HL-60/S4 treated with retinoic acid at 250 ng/mL for 4 days and 3 days (cell line): ENCODE data around the gene CDK4.
"Not testable (repeated sequence)": the region's sequence is repeated elsewhere in the genome, so short reads cannot be mapped to it uniquely, and the experiment has no call there.

Experiments
- in situ Hi-C: fragments of 300-500 bp; cut with MboI; formaldehyde crosslinking; loops from 2 replicates; pipeline ENCODE4 v1.7.0; 2022; ENCODE audit warnings: low sequenced_read_pairs

CDK4 gene

DNA sequence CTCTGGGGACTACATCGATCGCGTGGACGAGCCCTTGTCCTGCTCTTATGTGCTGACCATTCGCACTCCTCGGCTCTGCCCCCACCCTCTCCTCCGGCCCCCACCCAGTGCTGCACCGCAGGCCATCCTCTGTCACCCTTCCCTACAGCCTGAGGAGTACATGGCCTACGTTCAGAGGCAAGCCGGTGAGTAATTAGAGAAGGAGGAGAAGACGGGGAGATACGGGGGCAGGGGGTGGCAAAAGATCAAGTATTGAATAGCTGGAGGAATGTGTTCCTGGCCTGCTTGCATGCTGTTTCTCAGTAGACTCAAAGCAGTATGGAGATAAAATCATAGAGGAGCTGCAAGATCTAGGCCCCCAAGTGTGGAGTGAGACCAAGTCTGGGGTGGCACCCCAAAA, 36.3 kb downstream of the CDK4 start:
- in situ Hi-C loops = no loop called here

DNA sequence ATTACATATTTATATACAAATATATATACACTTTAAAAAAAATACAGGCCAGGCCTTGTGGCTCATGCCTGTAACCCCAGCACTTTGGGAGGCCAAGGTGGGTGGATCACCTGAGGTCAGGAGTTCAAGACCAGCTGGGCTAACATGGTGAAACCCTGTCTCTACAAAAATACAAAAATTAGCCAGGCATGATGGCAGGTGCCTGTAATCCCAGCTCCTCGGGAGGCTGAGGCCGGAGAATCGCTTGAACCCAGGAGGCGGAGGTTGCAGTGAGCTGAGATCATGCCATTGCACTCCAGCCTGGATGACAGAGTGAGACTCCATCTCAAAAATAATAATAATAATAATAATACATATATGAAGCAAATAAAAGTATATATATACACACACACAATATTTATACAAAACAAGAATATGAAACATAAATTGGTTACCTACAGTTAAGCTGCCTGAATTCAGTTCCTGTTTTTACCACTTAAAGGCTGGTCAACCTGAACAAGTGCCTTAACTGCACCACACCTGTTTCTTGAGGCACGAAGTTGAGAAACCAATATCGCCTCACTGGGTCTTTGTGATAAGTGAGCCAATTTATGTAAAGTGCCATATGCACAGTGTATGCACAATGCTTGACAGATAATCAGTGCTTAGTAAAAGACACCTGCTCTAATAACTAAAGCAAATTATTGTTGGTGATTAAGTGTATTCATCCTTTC, 36.9 kb downstream of the CDK4 start:
- in situ Hi-C loops = not testable (repeated sequence)

- in situ Hi-C loops = no loop called here
Measured at GRCh38 chr12:57713209-57713608, 38.9 kb downstream of the CDK4 start.

- in situ Hi-C loops = no loop called here
Measured at GRCh38 chr12:57712701-57713100, 39.4 kb downstream of the CDK4 start.

- in situ Hi-C loops = no loop called here
Measured at GRCh38 chr12:57708296-57708695, 43.8 kb downstream of the CDK4 start.

DNA sequence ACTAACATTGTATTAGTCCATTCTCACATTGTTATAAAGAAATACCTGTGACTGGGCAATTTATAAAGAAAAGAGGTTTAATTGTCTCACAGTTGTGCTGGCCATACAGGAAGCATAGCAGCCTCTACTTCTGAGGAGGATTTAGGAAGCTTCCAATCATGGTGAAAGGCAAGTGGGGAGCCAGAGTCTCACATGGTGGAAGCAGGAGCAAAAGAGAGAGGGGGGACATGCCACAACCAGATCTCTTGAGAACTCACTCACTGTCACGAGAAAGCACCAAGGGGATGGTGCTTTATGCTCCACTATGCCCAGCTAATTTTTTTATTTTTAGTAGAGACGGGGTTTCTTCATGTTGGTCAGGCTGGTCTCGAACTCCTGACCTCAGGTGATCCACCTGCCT, 44.9 kb downstream of the CDK4 start:
- in situ Hi-C loops = no loop called here

GRCh38 chr12:57700317-57700716, 51.8 kb downstream of the CDK4 start:
- in situ Hi-C loops = no loop called here

DNA sequence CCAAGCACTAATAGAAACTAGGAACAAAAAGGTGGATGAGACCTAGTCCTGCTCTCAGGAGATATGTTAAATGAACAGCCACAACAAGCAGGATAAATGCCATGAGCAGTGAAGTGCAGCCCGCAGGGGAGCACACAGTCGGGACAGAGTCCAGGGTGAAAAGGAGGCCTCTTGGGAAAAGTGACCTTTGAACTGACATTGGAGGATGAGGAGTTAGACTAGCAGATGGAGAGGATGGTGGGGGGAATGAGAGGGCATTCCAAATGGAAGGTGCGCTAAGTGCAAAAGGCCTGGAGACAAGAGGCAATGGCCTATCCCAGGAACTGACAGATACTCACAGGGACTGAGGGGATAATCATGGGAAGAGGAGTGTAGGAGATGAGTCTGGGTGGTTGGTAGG, 53.7 kb downstream of the CDK4 start:
- in situ Hi-C loops = no loop called here
